T-cell (primary cell): ENCODE data around the gene VPS8. TPM values are rescaled to one million over a fixed set of nuclear protein-coding genes. Genes with fewer than 3 reads are reported as not detected.
A peak's percentile ranks its signal among the peaks of the same experiment; 100 is the strongest.

ENCODE experiments used
- ATAC-seq, 4 experiments: fragments of 200-7000 bp in 3 of 4; fragments of 150-1000 bp in 1 of 4; cut with Tn5 transposase; replicated peaks in 1 of 4; 1 replicate in 3 of 4; 2 replicates in 1 of 4; pipeline ENCODE4 v1.10.0; 2021; ENCODE audit warnings: moderate library complexity in 3 of 4, mild to moderate bottlenecking in 2 of 4, moderate number of reproducible peaks in 1 of 4
- CTCF ChIA-PET, 2 donors: fragments of 300-600 bp; sonication (Branson Sonifier 250); formaldehyde crosslinking; loops; one replicate each; lab custom pipeline; 2022; ENCODE audit warnings: antibody characterized with exemption in 2 of 2; lab: Charles Lee
- POLR2A ChIA-PET, 2 donors: fragments of 300-600 bp; sonication (Branson Sonifier 250); formaldehyde crosslinking; loops; one replicate each; lab custom pipeline; 2022; ENCODE audit warnings: antibody characterized with exemption in 2 of 2; lab: Charles Lee
- DNase-seq, 35 experiments: peaks; one replicate each; pipeline versions ENCODE4 v3.0.0 to v3.0.0-alpha.2; 2013 to 2023
- H3K27ac ChIP-seq: one replicate; pipeline ENCODE4 v1.5.1; 2013; ENCODE audit warnings: low read length
- H3K27me3 ChIP-seq, 2 experiments: replicated peaks in 1 of 2; 1 replicate in 1 of 2; 2 replicates in 1 of 2; pipeline versions ENCODE4 v1.6.1 to v1.7.0; 2013; ENCODE audit warnings: low read length in 1 of 2, mixed read lengths in 1 of 2; ENCODE audit not compliant: control insufficient read depth in 2 of 2, insufficient read depth in 2 of 2; ENCODE audit errors: extremely low read depth in 1 of 2
- H3K36me3 ChIP-seq, 2 donors: 1 replicate in 1 of 2; 2 replicates in 1 of 2; pipeline versions ENCODE4 v1.6.1 to v1.7.0; 2013; ENCODE audit warnings: low read length in 1 of 2; ENCODE audit not compliant: control insufficient read depth in 2 of 2, insufficient read depth in 1 of 2; ENCODE audit errors: extremely low read depth in 1 of 2
- H3K4me1 ChIP-seq, 2 experiments: 1 replicate in 1 of 2; 2 replicates in 1 of 2; pipeline versions ENCODE4 v1.6.1 to v1.7.0; 2013; ENCODE audit warnings: low read length in 2 of 2, mixed read lengths in 1 of 2; ENCODE audit not compliant: insufficient read depth in 2 of 2, control insufficient read depth in 1 of 2; ENCODE audit errors: extremely low read depth in 1 of 2
- H3K4me3 ChIP-seq, 2 donors: 1 replicate in 1 of 2; 2 replicates in 1 of 2; pipeline versions ENCODE4 v1.5.1 to v1.7.0; 2013; ENCODE audit warnings: mild to moderate bottlenecking in 2 of 2, low read length in 1 of 2, moderate library complexity in 1 of 2; ENCODE audit not compliant: control insufficient read depth in 1 of 2; ENCODE audit errors: extremely low read depth in 1 of 2
- H3K9me3 ChIP-seq: 2 replicates; pipeline ENCODE4 v1.7.0; 2013
- H3K27ac Mint-ChIP-seq, 2 donors: one replicate each; pipeline ENCODE4 v1.8.0; 2020 to 2021; ENCODE audit warnings: mild to moderate bottlenecking in 2 of 2, mixed read lengths in 2 of 2
- H3K27me3 Mint-ChIP-seq, 2 donors: one replicate each; pipeline ENCODE4 v1.8.0; 2021 to 2022; ENCODE audit warnings: mixed read lengths in 2 of 2
- H3K36me3 Mint-ChIP-seq: one replicate; pipeline ENCODE4 v1.8.0; 2021; ENCODE audit warnings: mixed read lengths
- H3K4me1 Mint-ChIP-seq, 3 donors: one replicate each; pipeline ENCODE4 v1.8.0; 2020 to 2022; ENCODE audit warnings: mixed read lengths in 3 of 3, mild to moderate bottlenecking in 1 of 3
- H3K4me3 Mint-ChIP-seq, 3 donors: one replicate each; pipeline ENCODE4 v1.8.0; 2020 to 2022; ENCODE audit warnings: mild to moderate bottlenecking in 3 of 3, mixed read lengths in 3 of 3, moderate library complexity in 3 of 3
- H3K9me3 Mint-ChIP-seq, 3 donors: one replicate each; pipeline ENCODE4 v1.8.0; 2020 to 2022; ENCODE audit warnings: mixed read lengths in 3 of 3
- WGBS: methylation state at CpG from one replicate; pipeline ENCODE4 v1.1.5; 2013; ENCODE audit warnings: missing lambda C conversion rate; ENCODE audit not compliant: insufficient coverage; 5-methylcytosine and 5-hydroxymethylcytosine counted together
- total RNA-seq, 35 experiments: library from RNA in 6 of 35; stranded (reverse) in 6 of 35; fragments of 120-200 nt in 1 of 35; gene quantifications; one replicate each; pipeline versions ENCODE4 v1.2.1 to v1.2.4 and lab custom pipeline; 2013 to 2026

The VPS8 gene
- total RNA-seq, 5 donors from 2014 or later (not counting 1 experiment from before 2014, with no cell fraction given) = 59.2 to 95.6 (median 71.0) TPM

DNA sequence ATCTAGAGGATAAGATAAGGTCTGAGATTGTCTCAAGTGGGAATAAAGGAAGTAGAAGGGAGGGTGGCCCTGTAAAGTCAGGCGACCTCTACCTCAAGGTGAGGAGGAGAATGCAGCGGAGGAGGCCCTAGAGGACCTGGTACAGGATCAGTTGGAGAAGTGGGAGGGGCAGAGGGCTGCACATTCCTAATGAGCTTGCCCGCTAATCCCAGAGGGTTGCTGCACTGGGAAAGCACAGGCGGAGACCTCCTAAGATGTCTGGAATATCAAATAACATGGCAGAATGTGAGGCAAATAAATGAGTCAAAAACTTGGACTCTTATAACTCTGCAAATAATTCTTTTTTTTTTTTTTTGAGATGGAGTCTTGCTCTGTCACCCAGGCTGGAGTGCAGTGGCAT, 30.2 kb upstream of the VPS8 start:
- no peak for DNase-seq
- peaks cover 23 to 32% (median 24%) of the 10 kb centered on the region in 3 donors for H3K4me1 Mint-ChIP-seq
- Histone ChIP-seq H3K4me3 (no peak overlapping the region), H3K27ac (no peak overlapping the region), H3K27me3 (peaks cover 0 to 43% of the 10 kb centered on the region in 2 experiments), H3K4me1 (peaks cover 11 to 27% of the 10 kb centered on the region in 2 experiments), H3K9me3 (no peaks in the 10 kb centered on the region), H3K36me3 (no peaks in the 10 kb centered on the region)
- ATAC-seq = no peak
- H3K4me3 Mint-ChIP-seq = no peak overlapping the region
- no peaks in the 10 kb centered on the region for H3K9me3 Mint-ChIP-seq
- no peaks in the 10 kb centered on the region for H3K36me3 Mint-ChIP-seq
- WGBS = 75% methylated on average over 2 of the region's 4 CpGs
- ChIA-PET POLR2A (no interaction called here), CTCF (interaction anchor here in 1 of 2 donors (0.7 to 1.8 kb wide), 2 partner anchors 22 to 221 kb away, joined by 4 to 7 read pairs; partner anchors contain the start of gene EPHB3)
- no peak overlapping the region for H3K27ac Mint-ChIP-seq
- peaks cover 16 to 39% of the 10 kb centered on the region in 2 donors for H3K27me3 Mint-ChIP-seq

DNA sequence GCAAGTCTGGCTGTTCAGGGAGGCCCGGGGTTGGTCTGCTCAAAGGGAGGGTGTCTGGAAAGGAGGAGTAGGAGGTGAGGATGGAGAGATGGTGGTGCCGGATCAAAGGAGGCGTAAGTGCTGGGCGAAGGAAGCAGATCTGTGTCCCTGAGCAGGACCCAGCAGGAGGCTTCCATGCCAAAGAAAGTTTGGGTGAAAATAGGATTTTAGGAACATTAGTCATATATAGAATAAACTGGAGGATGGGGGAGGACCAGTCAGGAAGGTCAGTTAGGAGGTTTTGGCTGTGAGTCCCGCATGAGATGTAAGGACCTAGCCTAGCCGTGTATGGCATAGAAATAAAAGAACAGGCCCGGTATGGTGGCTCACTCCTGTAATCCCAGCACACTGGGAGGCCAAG, 28.6 kb upstream of the VPS8 start:
- Histone ChIP-seq H3K27ac (no peak overlapping the region), H3K4me3 (no peak overlapping the region), H3K4me1 (peaks cover 11 to 24% of the 10 kb centered on the region in 2 experiments), H3K9me3 (no peaks in the 10 kb centered on the region), H3K27me3 (peaks cover 0 to 32% of the 10 kb centered on the region in 2 experiments), H3K36me3 (no peaks in the 10 kb centered on the region)
- ATAC-seq = no peak
- DNase-seq = no peak
- ChIA-PET POLR2A (no interaction called here), CTCF (interaction anchor here in 1 of 2 donors (0.7 kb wide), 1 partner anchor 9 kb away, joined by 3 read pairs; no protein-coding TSS in a partner anchor)
- Mint-ChIP-seq H3K27ac (no peak overlapping the region), H3K4me3 (no peak overlapping the region), H3K36me3 (no peaks in the 10 kb centered on the region), H3K27me3 (peaks cover 9 to 34% of the 10 kb centered on the region in 2 donors), H3K9me3 (no peaks in the 10 kb centered on the region), H3K4me1 (peaks cover 24 to 30% (median 25%) of the 10 kb centered on the region in 3 donors)
- 98% methylated on average over 7 of the region's 7 CpGs for WGBS

DNA sequence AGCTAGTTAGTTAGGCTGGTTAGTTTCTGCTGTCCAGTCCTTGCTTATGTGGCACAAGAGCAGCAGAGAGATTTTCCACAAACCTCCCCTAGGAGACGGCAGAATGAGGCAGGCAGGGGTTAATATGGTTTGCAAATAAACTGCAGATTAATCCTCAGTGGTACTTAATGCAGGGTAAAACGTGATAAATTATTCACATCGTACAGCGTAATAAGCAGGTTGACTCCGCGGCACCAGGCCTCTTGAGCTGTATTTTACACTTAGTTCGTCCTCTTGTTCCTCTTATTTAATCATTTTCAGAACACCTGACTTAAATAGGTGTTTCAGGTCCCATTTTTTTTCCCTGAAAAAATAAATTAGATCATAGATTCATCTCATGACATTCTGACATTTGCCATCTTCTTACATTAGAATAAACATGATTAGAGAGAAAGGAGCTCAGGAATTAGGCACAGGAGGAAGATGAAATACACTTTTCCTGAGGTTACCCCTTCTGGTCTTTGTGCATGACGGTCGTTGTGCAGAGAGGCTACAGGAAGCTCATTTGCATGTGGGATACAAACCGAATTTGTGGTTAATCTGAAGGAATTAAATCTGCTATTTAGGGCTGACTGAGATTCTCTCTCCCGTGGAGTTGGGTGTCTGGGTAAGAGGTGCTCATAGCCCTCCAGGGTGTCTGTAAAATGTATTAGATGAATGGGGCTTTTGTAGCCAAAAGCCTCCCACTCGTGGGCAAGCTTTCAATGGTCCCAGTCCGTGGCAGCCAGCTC, 27.1 kb upstream of the VPS8 start:
- ATAC-seq (no peak), DNase-seq (no peak)
- Mint-ChIP-seq H3K27ac (no peak overlapping the region), H3K9me3 (no peaks in the 10 kb centered on the region), H3K4me3 (peak overlapping the region in 1 of 3 donors; percentile 14), H3K4me1 (peaks cover 24 to 30% (median 25%) of the 10 kb centered on the region in 3 donors), H3K27me3 (peaks cover 5 to 24% of the 10 kb centered on the region in 2 donors), H3K36me3 (no peaks in the 10 kb centered on the region)
- Histone ChIP-seq H3K4me3 (no peak overlapping the region), H3K9me3 (no peaks in the 10 kb centered on the region), H3K27ac (no peak overlapping the region), H3K4me1 (peaks cover 11 to 24% of the 10 kb centered on the region in 2 experiments), H3K27me3 (peaks cover 0 to 24% of the 10 kb centered on the region in 2 experiments), H3K36me3 (no peaks in the 10 kb centered on the region)
- ChIA-PET POLR2A (no interaction called here), CTCF (interaction anchor here (0.5 to 1.0 kb wide), 3 partner anchors 221 to 224 kb away, joined by 3 to 6 read pairs (median 5); partner anchors contain the start of gene EPHB3 (in 2 of the 2))
- WGBS = 40% methylated on average over 9 of the region's 13 CpGs

DNA sequence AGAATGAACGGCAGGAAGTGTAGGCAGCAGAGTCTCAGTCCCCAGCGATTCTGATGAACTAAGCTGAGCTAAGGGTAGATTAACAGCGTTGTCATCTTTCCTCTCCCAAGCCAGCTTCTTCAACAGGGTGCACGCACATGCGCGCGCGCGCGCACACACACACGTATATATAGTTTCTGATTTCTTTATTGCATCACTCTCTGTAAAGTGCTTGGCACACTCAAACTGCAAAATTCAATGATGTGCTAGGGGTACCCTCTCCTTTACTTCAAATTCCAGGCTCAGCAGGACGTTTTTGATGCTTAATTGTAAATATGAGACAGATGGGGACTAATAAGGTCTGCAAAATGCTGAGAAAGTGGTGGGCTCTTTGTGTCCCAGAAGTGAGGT, 26.1 kb upstream of the VPS8 start:
- WGBS = 80% methylated on average over 1 of the region's 12 CpGs
- Histone ChIP-seq H3K27ac (no peak overlapping the region), H3K9me3 (no peaks in the 10 kb centered on the region), H3K36me3 (no peaks in the 10 kb centered on the region), H3K4me1 (peaks cover 11 to 24% of the 10 kb centered on the region in 2 experiments), H3K4me3 (no peak overlapping the region), H3K27me3 (peaks cover 0 to 23% of the 10 kb centered on the region in 2 experiments)
- Mint-ChIP-seq H3K36me3 (no peaks in the 10 kb centered on the region), H3K4me3 (peak overlapping the region in 1 of 3 donors; percentile 54), H3K27ac (no peak overlapping the region), H3K27me3 (peaks cover 5 to 18% of the 10 kb centered on the region in 2 donors), H3K9me3 (no peaks in the 10 kb centered on the region), H3K4me1 (peaks cover 24 to 30% (median 25%) of the 10 kb centered on the region in 3 donors)
- ATAC-seq (no peak), DNase-seq (no peak)
- CTCF ChIA-PET = interaction anchor here in 1 of 2 donors (0.6 kb wide), 1 partner anchor 222 kb away, joined by 4 read pairs; no protein-coding TSS in a partner anchor
- POLR2A ChIA-PET = interaction anchor here in 1 of 2 donors (0.7 kb wide), 1 partner anchor 195 kb away, joined by 3 read pairs; no protein-coding TSS in a partner anchor

DNA sequence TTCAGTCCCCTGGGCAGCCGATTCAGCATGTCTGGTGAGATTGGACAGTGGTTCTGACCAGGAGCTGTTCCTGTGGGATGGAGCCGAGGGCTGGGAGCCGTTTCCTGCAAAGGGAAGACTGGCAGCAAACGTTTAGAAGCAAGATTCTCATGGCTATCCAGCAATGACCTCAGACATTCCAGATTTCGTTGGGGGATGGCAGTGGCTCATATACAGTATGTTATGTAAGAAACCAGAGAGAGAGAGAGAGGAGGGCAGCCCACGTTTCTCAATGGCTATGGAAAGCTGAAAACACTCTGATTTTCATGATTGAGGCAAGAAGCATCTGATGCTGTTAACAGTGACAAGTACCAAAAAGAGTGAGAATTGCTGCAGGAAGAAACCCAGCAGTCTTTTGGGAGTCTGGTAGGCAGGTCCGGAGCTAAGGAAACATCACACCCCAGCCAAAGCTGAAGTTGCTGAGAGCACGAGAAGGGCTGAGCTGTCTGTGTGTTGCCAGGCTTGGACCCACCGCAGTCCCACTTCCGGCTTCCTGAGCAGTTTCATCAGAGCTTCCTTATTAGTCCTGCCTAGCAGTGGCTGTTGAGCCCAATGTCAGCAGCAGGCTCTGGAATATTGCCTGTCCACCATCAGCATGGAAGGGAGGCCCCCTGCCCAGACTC, 25.6 kb upstream of the VPS8 start:
- ATAC-seq (peak; percentile 48 to 70 (median 62)), DNase-seq (peak in 7 of 35 experiments; percentile 3 to 29 (median 12))
- Mint-ChIP-seq H3K4me3 (peak overlapping the region in 1 of 3 donors; percentile 54), H3K36me3 (no peaks in the 10 kb centered on the region), H3K27ac (no peak overlapping the region), H3K27me3 (peaks cover 5 to 14% of the 10 kb centered on the region in 2 donors), H3K4me1 (peaks cover 24 to 30% (median 25%) of the 10 kb centered on the region in 3 donors), H3K9me3 (no peaks in the 10 kb centered on the region)
- Histone ChIP-seq H3K9me3 (no peaks in the 10 kb centered on the region), H3K4me1 (peaks cover 11 to 24% of the 10 kb centered on the region in 2 experiments), H3K27ac (no peak overlapping the region), H3K36me3 (no peaks in the 10 kb centered on the region), H3K4me3 (no peak overlapping the region), H3K27me3 (peaks cover 0 to 18% of the 10 kb centered on the region in 2 experiments)
- 29% methylated on average over 10 of the region's 10 CpGs for WGBS
- POLR2A ChIA-PET = interaction anchor here in 1 of 2 donors (0.7 kb wide), 1 partner anchor 196 kb away, joined by 3 read pairs; no protein-coding TSS in a partner anchor
- CTCF ChIA-PET = interaction anchor here (0.6 to 1.1 kb wide), 3 partner anchors 8 to 222 kb away, joined by 3 to 4 read pairs (median 4); no protein-coding TSS in a partner anchor

DNA sequence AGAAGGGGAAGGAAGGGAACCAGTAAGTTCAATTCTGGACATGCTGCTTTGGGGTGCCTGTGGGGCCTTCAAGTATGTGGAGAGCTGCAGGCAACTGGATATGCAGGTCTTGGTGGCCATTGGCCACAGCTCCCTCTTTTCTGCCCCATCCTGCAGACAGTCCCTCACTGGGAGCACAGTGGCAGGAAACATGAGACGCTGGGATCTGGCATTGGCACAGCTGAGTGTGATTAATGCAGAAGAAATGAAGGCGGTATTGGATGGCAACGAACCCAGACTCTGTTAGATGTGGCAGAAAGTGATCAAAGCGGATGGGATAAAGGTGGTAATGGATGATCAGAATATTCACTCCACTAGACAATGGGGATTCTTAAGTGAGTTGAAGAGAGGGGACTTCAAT, 23.2 kb upstream of the VPS8 start:
- Histone ChIP-seq H3K27ac (no peak overlapping the region), H3K36me3 (no peaks in the 10 kb centered on the region), H3K9me3 (no peaks in the 10 kb centered on the region), H3K4me1 (peaks cover 11 to 24% of the 10 kb centered on the region in 2 experiments), H3K4me3 (no peak overlapping the region), H3K27me3 (peaks cover 0 to 9% of the 10 kb centered on the region in 2 experiments)
- WGBS = no CpG with 5 or more reads among the region's 4 CpGs
- Mint-ChIP-seq H3K9me3 (no peaks in the 10 kb centered on the region), H3K4me1 (peaks cover 24 to 30% (median 25%) of the 10 kb centered on the region in 3 donors), H3K36me3 (no peaks in the 10 kb centered on the region), H3K27me3 (peaks cover 0 to 3% of the 10 kb centered on the region in 2 donors), H3K4me3 (no peak overlapping the region), H3K27ac (no peak overlapping the region)
- ChIA-PET POLR2A (no interaction called here), CTCF (no interaction called here)
- DNase-seq = no peak
- no peak for ATAC-seq
